ENCODE data around the gene PNLIPRP2. TPM values are rescaled to one million over a fixed set of nuclear protein-coding genes. Genes with fewer than 3 reads are reported as not detected.

Gene PNLIPRP2
- total RNA-seq, 1 experiment from 2014 or later = 0.24 TPM

GRCh38 chr10:116621476-116621875 lies 723 bp downstream of the PNLIPRP2 start:
- no peak overlapping the region for H3T11ph ChIP-seq (ENCODE audit: low read length)
- H2AK5ac ChIP-seq (ENCODE audit: insufficient read length, low read length) = no peak overlapping the region
- H2BK15ac ChIP-seq (ENCODE audit: low read depth, low read length) = no peak overlapping the region
- TF ChIP-seq CTCF (conservative IDR thresholded peaks at IDR 0.05) = no peak
- H3K79me1 ChIP-seq (ENCODE audit: insufficient read depth, low read depth, low read length, poor library complexity, severe bottlenecking) = no peaks in the 10 kb centered on the region
- H3K9ac ChIP-seq (ENCODE audit: extremely low read depth, insufficient read length, low read length) = no peak overlapping the region
- no peaks in the 10 kb centered on the region for H3K4me1 ChIP-seq (ENCODE audit: insufficient read depth, low read length)
- H3K23me2 ChIP-seq (ENCODE audit: insufficient read length, low read depth, low read length, poor library complexity, severe bottlenecking) = no peaks in the 10 kb centered on the region
- H3K4ac ChIP-seq (ENCODE audit: low read depth, low read length) = no peak overlapping the region
- no peaks in the 10 kb centered on the region for H3K9me3 ChIP-seq (ENCODE audit: control insufficient read depth, low read depth, low read length)
- no peak overlapping the region for H3K56ac ChIP-seq (ENCODE audit: insufficient read length, low read depth, low read length)
- no peak overlapping the region for H2AFZ ChIP-seq (ENCODE audit: low read length)
- Mint-ChIP-seq H3K36me3 (ENCODE audit: insufficient read depth in 1 of 3, low read depth in 3 of 3) (no peaks in the 10 kb centered on the region), H3K9me3 (no peaks in the 10 kb centered on the region; a peak in 2 of 5 replicates), H3K4me3 (no peak overlapping the region), H3K27me3 (ENCODE audit: low read depth) (peaks cover 20% of the 10 kb centered on the region), H3K27ac (no peak overlapping the region), H3K4me1 (peaks cover 3 to 10% of the 10 kb centered on the region in 2 experiments)
- no peak overlapping the region for H4K8ac ChIP-seq (replicated peaks; ENCODE audit: insufficient read length, low read depth, low read length)
- no peak overlapping the region for H3K23ac ChIP-seq (ENCODE audit: insufficient read length, low read depth, low read length)
- H3K14ac ChIP-seq (ENCODE audit: insufficient read depth, low read length) = no peak overlapping the region
- H3K27me3 ChIP-seq (ENCODE audit: insufficient read depth, low read length) = no peaks in the 10 kb centered on the region
- H2BK120ac ChIP-seq (ENCODE audit: low read depth, low read length, poor library complexity, severe bottlenecking) = no peak overlapping the region
- WGBS (ENCODE audit: extremely low coverage, insufficient read length, low lambda C conversion rate) = no CpG with 5 or more reads among the region's 8 CpGs
- no peak overlapping the region for H2BK20ac ChIP-seq (ENCODE audit: low read depth, low read length, poor library complexity, severe bottlenecking)
- no peaks in the 10 kb centered on the region for H4K20me1 ChIP-seq (ENCODE audit: control insufficient read depth, insufficient read depth, insufficient read length)
- no peak overlapping the region for H4K5ac ChIP-seq (ENCODE audit: insufficient read length, low read depth, low read length)
- H3K79me2 ChIP-seq (ENCODE audit: insufficient read depth, low read length) = no peaks in the 10 kb centered on the region
- no peak overlapping the region for H2BK12ac ChIP-seq (ENCODE audit: insufficient read length, low read depth, low read length)
- H3K18ac ChIP-seq (ENCODE audit: insufficient read length, low read depth, low read length) = no peak overlapping the region
- no peak overlapping the region for H2BK5ac ChIP-seq (ENCODE audit: insufficient read length, low read length)
- no peak overlapping the region for H4K91ac ChIP-seq (ENCODE audit: insufficient read length, low read depth, low read length)
- DNase-seq = no peak
- H3K4me2 ChIP-seq (ENCODE audit: insufficient read depth, insufficient read length, low read length) = no peak overlapping the region
- H3K27ac ChIP-seq (ENCODE audit: insufficient read length, low read depth, low read length) = no peak overlapping the region
